ENCODE measurements around the gene EPHA5.

The EPHA5 gene

DNA sequence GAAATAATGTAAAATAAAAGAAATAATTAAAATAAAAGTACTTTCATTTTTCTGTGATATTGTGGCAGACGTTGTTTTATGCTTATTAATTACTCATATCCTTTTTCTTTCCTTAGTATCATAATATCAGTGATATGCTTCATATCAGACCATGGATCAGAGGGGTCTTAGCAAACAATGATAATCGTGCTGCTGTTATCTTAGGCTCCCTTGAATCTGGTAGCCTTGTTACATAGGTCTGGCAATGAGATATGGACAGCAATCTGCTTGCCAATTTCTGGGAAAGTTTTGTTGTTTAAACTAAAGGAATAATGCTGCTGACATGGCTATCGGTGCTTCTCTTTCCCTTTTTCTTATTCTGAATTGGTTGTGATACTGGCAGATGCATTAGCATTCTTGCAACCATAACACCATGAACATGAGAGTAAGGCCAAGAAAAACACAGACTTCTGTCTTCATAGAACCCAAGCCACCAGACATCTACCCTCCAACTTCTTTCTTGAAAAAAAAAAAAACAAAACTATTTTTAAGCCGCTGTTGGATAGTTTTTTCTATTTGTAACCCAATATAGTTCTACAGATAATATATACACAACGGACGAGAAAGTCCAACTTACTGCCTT, 16.4 kb downstream of the EPHA5 start:
- H3K4me3 Mint-ChIP-seq: no peak overlapping the region
- H3K9me3 Mint-ChIP-seq: no peaks in the 10 kb centered on the region
- no peaks in the 10 kb centered on the region for H3K4me1 Mint-ChIP-seq (ENCODE audit: low read depth)
- no peaks in the 10 kb centered on the region for H3K36me3 Mint-ChIP-seq (ENCODE audit: low read depth)
- no peaks in the 10 kb centered on the region for H3K27me3 Mint-ChIP-seq
- H3K27ac Mint-ChIP-seq: no peak overlapping the region

DNA sequence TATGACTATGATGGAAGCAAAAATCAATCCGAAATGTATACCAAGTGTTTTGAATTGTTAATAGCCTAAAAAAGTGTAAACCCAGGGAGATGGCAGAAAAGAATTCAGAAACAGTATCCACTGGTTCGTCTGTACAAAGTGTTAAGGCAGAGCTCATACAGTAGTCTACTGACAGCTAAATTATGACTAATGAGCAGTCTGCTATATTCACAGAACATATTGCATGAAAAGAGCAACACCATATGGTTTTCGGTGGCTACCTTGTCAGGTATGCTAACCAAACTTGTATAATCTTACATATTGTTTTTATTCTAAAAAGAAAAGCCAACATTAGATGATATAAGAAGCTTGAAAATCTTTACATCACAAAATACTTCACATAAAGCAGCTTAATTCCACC, 18.5 kb downstream of the EPHA5 start:
- no peaks in the 10 kb centered on the region for H3K9me3 Mint-ChIP-seq
- no peak overlapping the region for H3K27ac Mint-ChIP-seq
- no peak overlapping the region for H3K4me3 Mint-ChIP-seq
- H3K27me3 Mint-ChIP-seq: no peaks in the 10 kb centered on the region
- no peaks in the 10 kb centered on the region for H3K4me1 Mint-ChIP-seq (ENCODE audit: low read depth)
- no peaks in the 10 kb centered on the region for H3K36me3 Mint-ChIP-seq (ENCODE audit: low read depth)

DNA sequence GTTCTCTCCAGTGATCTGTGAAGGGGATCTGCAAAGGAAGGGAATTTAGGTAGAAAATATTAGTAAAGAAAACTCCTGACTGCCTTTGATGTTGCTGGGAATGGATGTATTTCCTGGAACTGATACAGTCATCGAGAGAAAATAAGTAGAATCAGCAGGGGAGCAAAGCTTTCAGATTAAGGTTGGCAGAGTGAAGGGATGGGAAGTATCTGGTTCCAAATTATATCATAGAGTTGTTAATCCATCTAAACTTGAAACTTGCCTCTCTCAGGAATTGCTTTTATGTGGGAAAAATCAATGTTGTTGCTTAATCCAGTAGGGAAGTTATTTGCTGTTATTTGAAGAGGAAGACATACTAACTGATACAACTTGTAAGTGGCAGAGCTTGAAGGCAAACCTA, 19.3 kb downstream of the EPHA5 start:
- no peaks in the 10 kb centered on the region for H3K27me3 Mint-ChIP-seq
- peaks cover 2% of the 10 kb centered on the region for H3K9me3 Mint-ChIP-seq
- H3K4me3 Mint-ChIP-seq: no peak overlapping the region
- no peak overlapping the region for H3K27ac Mint-ChIP-seq
- H3K4me1 Mint-ChIP-seq (ENCODE audit: low read depth): no peaks in the 10 kb centered on the region
- H3K36me3 Mint-ChIP-seq (ENCODE audit: low read depth): no peaks in the 10 kb centered on the region

DNA sequence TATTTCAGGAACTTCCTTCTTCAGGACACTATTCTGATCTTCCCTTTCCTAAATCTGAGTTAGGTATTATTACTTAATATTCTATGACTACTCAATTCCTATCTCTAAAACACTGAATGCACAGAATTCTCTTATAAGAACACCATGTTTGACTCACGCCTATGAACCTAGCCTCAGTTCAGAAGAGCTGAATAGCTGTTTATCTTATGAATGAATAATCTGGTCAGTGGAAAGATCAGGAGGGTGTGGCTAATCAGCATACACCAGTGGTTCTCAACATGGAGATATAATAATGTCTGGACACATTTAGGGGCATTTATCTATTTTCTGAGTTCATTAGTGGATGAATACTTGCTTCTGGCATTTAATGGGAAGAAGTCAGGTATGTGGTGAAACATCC, 24.2 kb downstream of the EPHA5 start:
- no peak overlapping the region for H3K27ac Mint-ChIP-seq
- no peak overlapping the region for H3K4me3 Mint-ChIP-seq
- no peaks in the 10 kb centered on the region for H3K27me3 Mint-ChIP-seq
- no peaks in the 10 kb centered on the region for H3K36me3 Mint-ChIP-seq (ENCODE audit: low read depth)
- H3K9me3 Mint-ChIP-seq: peaks cover 3% of the 10 kb centered on the region
- H3K4me1 Mint-ChIP-seq (ENCODE audit: low read depth): no peaks in the 10 kb centered on the region

DNA sequence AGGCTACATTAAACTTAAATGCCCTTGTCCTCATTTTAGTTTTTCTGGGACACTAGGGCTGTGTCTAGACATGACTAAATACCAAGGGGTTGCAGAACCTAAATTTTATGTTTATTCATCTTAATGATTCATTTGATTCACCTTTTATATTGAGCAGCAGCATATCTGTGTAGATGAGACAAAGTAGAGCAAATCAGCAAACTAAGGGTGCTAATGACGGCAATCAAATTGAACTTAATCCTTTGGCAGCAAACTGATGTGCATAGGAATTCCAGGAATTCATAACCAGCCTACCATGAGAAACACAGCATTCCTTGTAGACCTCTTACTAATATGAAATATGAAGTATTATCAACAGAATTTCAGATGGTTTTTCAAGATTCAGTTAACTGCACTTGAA, 25.1 kb downstream of the EPHA5 start:
- no peaks in the 10 kb centered on the region for H3K4me1 Mint-ChIP-seq (ENCODE audit: low read depth)
- no peaks in the 10 kb centered on the region for H3K27me3 Mint-ChIP-seq
- H3K4me3 Mint-ChIP-seq: no peak overlapping the region
- H3K9me3 Mint-ChIP-seq: peaks cover 3% of the 10 kb centered on the region
- no peak overlapping the region for H3K27ac Mint-ChIP-seq
- H3K36me3 Mint-ChIP-seq (ENCODE audit: low read depth): no peaks in the 10 kb centered on the region

DNA sequence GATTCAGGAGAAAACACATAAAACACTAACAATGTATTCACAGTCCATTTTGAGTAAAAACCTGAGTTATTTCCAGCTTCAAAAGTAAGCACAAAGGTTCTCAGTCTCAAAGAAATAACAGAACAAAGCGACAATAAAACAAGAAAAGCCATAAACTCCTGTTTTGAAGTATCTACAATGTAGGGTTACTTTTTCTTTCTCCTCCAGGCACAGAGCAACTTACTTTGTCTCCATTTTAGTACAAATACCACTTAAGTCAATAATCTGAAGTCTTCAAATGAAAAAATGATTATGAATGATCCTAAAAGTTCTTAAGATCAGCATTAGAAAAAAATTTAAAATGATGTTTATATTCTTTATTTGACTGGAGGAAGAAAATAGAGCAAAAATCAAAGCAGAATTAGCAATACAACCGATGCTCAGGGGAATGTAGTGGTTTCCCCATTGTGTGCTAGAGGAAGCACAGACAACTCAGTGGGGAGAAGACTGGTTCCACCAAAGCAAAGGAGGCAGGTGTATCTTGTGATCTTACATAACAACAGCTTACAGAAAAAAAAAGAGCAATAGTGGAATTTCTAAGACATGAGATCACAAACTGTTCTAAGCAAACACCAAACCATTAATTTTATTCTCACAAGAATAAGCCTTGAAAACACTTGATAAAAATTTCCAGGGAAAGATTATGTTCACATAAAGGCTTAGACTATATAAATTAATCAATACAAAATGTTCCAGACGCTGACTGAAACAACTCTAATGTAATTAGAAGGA, 35.1 kb downstream of the EPHA5 start:
- Mint-ChIP-seq H3K27ac (no peak overlapping the region), H3K27me3 (no peaks in the 10 kb centered on the region), H3K9me3 (peaks cover 3% of the 10 kb centered on the region), H3K4me1 (ENCODE audit: low read depth) (no peaks in the 10 kb centered on the region), H3K36me3 (ENCODE audit: low read depth) (no peaks in the 10 kb centered on the region), H3K4me3 (no peak overlapping the region)

DNA sequence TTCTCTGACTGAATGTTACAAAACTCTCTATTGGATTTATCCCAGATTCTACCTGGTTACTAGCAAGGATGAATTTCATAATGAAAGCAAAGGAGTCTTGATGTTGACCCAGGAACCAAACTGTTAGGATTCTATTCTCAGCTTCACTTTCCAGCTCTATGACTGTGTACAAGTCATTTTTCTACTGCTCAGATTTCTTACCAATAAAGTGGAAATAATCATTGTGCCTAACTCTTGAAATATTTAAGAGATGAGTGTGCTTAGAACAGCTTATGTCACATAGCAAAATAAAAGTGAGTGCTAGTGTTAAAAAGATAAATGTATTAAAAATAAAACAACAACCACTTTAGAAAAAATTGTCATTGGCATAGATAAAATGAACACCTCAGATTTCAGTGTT, 45.6 kb downstream of the EPHA5 start:
- H3K4me3 Mint-ChIP-seq: no peak overlapping the region
- H3K36me3 Mint-ChIP-seq (ENCODE audit: low read depth): no peaks in the 10 kb centered on the region
- H3K9me3 Mint-ChIP-seq: no peaks in the 10 kb centered on the region
- H3K27me3 Mint-ChIP-seq: no peaks in the 10 kb centered on the region
- H3K27ac Mint-ChIP-seq: no peak overlapping the region
- H3K4me1 Mint-ChIP-seq (ENCODE audit: low read depth): no peaks in the 10 kb centered on the region

DNA sequence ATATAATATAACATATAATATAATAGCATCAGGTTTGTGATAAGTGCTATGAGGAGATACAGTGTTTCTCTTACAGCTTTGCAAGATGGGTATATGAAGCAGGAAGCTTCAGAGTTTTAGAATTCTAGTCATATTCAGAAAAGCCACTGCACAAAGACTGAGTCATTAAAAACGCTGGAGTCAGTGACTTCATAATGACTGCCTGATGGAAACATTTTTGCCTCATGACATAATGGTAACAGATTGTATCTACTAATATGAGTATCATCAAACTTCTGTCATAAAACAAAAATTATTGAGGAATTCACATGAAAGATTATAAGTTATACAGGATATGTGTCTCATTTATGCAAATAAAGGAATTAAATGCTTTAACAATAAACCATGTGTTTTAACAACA, 46.8 kb downstream of the EPHA5 start:
- Mint-ChIP-seq H3K36me3 (ENCODE audit: low read depth) (no peaks in the 10 kb centered on the region), H3K27me3 (no peaks in the 10 kb centered on the region), H3K4me3 (no peak overlapping the region), H3K27ac (no peak overlapping the region), H3K9me3 (no peaks in the 10 kb centered on the region), H3K4me1 (ENCODE audit: low read depth) (no peaks in the 10 kb centered on the region)

DNA sequence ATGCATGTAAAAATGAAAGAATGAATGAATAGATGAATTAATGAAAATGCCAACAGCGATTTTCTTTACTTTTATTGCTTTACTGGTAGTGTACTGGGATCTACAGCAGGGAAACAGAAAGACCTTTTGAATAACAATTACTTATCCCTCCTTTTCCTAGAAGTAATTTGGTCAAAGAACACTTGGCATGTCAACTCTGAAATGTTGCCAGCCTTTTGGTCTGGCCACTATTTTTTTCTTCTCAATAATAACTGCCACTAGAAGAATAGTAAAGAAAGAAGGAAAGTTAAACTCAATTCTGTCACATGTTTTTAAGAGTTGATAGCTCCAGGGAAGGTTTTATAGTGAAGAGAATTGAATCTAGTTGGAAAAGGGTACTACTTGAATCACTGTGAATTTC, 52.9 kb downstream of the EPHA5 start:
- H3K36me3 Mint-ChIP-seq (ENCODE audit: low read depth): no peaks in the 10 kb centered on the region
- peaks cover 4% of the 10 kb centered on the region for H3K9me3 Mint-ChIP-seq
- H3K4me3 Mint-ChIP-seq: no peak overlapping the region
- no peak overlapping the region for H3K27ac Mint-ChIP-seq
- no peaks in the 10 kb centered on the region for H3K4me1 Mint-ChIP-seq (ENCODE audit: low read depth)
- H3K27me3 Mint-ChIP-seq: no peaks in the 10 kb centered on the region

DNA sequence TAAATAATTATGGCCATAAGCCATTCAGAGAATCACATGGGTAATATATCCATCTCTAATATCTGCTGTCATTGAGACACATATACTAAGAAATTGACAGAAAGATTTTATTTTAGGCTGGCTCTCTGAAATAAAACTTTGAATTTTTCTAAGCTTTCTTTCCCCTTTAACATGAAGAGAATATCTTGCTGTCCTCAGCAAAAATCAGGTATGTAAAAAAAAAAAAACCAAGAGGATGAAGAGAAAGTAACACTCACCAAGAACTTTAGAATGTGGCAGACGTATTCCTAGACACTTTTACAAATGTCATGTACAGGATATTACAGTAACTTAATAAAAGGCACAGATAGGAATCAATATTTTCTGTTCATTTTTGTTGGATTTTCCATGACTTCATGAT, 65.8 kb downstream of the EPHA5 start:
- no peaks in the 10 kb centered on the region for H3K36me3 Mint-ChIP-seq (ENCODE audit: low read depth)
- no peaks in the 10 kb centered on the region for H3K4me1 Mint-ChIP-seq (ENCODE audit: low read depth)
- peaks cover 4% of the 10 kb centered on the region for H3K9me3 Mint-ChIP-seq

DNA sequence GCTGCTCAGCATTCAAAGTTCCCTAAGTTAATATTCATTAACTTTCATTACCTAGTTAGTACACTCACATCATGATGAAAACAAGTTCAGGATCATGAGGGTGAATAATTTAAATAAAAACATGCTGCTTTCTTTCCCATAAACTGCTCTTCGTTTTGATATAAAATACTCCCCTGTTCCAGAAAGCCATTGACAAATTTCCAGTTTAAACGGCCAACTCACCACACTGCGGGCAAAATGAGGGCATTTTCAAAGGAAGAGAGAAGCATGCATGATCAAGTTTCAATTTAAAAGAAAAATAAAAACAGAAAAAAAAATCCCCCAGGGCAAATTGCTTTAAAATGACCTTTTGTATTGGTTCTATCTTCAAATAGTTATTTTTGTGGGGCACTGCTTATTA, 69.6 kb downstream of the EPHA5 start:
- Mint-ChIP-seq H3K4me3 (no peak overlapping the region), H3K27ac (no peak overlapping the region), H3K36me3 (ENCODE audit: low read depth) (no peaks in the 10 kb centered on the region), H3K9me3 (peaks cover 8% of the 10 kb centered on the region), H3K4me1 (ENCODE audit: low read depth) (no peaks in the 10 kb centered on the region), H3K27me3 (no peaks in the 10 kb centered on the region)

More for the DNA sequence above, 65.8 kb downstream of the EPHA5 start:
- H3K27me3 Mint-ChIP-seq: no peaks in the 10 kb centered on the region
- H3K4me3 Mint-ChIP-seq: no peak overlapping the region
- no peak overlapping the region for H3K27ac Mint-ChIP-seq

DNA sequence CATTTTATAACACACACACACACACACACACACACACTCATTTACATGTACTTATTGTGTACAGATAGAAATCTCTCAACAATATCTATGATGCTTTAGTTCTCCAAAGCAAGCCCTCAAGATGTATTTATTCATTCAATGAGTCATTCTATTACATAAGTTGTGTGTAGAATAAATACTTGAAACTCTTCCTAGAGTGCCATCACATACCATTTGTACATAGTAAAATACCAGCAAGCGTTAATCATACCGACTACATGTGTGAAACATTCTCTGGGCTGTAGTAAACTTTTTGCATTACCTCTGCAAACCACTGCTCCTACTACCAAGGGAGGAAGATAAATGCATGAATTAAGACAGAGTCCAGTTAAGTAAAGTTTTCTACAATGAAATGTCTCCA, 70.9 kb downstream of the EPHA5 start:
- Mint-ChIP-seq H3K4me3 (no peak overlapping the region), H3K27ac (no peak overlapping the region), H3K27me3 (no peaks in the 10 kb centered on the region), H3K36me3 (ENCODE audit: low read depth) (no peaks in the 10 kb centered on the region), H3K4me1 (ENCODE audit: low read depth) (no peaks in the 10 kb centered on the region), H3K9me3 (peaks cover 5% of the 10 kb centered on the region)

DNA sequence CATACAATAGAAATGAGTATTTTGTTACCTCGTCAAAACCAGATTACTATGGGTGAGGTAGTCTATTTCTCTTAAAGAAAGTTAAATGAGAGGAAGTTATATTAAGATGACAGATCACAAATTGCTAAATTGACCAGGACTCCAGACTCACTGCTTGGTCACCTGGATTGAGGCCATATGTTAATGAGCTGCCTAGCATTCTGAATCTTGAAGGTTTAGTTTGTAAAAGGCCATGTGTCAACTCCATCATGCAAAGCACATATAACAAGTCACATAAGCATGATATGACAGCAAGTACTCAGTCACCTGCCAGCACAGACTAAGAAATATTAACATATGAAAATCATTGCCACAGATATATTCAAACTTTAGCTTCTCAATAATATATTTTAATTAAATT, 72.6 kb downstream of the EPHA5 start:
- Mint-ChIP-seq H3K9me3 (peaks cover 5% of the 10 kb centered on the region), H3K4me3 (no peak overlapping the region), H3K4me1 (ENCODE audit: low read depth) (no peaks in the 10 kb centered on the region), H3K27me3 (no peaks in the 10 kb centered on the region), H3K36me3 (ENCODE audit: low read depth) (no peaks in the 10 kb centered on the region), H3K27ac (no peak overlapping the region)

DNA sequence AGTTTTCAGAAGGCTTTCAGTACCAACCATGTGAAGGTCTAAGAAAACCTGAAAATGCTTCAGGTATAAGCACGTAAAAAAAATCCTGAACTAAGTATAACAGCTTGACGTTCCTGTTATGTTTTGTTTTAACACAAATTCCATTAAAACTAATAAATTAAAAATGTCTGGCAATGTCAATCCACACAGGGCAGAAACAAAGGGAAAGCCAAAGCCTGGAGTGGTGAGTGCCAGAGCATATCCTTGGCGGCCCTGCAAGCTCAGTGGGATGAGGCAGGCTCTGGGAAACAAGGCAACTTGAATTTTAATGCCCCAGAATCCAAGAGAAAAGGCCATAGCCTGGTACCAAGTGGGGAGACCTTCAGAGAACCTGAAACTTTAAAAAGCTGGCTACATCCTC, 78.2 kb downstream of the EPHA5 start:
- H3K27me3 Mint-ChIP-seq: no peaks in the 10 kb centered on the region
- no peak overlapping the region for H3K4me3 Mint-ChIP-seq
- no peaks in the 10 kb centered on the region for H3K4me1 Mint-ChIP-seq (ENCODE audit: low read depth)
- H3K9me3 Mint-ChIP-seq: peaks cover 9% of the 10 kb centered on the region
- no peak overlapping the region for H3K27ac Mint-ChIP-seq
- no peaks in the 10 kb centered on the region for H3K36me3 Mint-ChIP-seq (ENCODE audit: low read depth)

DNA sequence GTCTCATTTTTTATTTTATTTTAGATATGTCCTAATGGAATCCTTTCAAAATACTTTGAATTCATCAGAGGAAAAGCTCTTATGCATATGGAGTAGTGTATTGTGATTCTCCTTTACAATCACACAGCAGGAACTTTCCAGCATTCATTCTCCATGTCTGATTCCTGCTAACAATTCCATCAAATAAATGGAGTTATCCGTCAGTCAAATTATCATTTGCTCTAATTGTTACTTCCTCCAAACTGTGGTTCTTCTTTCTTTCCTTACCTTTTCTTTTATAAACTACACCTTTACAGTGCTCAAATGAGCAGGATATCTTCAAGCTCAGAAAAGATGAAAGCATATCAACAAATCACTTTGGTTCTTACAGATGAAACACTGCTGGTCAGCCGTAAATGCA, 80.4 kb downstream of the EPHA5 start:
- H3K4me1 Mint-ChIP-seq (ENCODE audit: low read depth): no peaks in the 10 kb centered on the region
- H3K4me3 Mint-ChIP-seq: no peak overlapping the region
- H3K27me3 Mint-ChIP-seq: no peaks in the 10 kb centered on the region
- no peaks in the 10 kb centered on the region for H3K36me3 Mint-ChIP-seq (ENCODE audit: low read depth)
- peaks cover 5% of the 10 kb centered on the region for H3K9me3 Mint-ChIP-seq
- H3K27ac Mint-ChIP-seq: no peak overlapping the region

DNA sequence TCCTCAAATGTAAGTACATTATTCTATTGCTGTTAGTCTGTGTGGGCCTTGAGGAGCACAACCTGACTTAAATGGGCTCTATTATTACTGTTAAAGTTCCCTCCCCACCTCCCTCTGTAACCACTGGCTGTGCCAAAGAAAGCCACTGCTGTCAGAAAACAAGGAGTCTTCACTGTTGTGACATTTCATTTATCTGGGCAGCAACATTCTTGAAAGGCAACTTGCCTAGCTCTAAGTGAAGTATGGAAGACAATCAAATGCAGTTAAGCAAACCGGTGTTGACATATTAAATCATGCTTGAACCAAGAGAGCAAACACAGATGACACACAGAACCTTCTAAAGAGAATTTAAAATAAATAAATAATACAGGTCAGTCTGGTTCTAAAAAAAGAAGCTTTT, 81.0 kb downstream of the EPHA5 start:
- Mint-ChIP-seq H3K27ac (no peak overlapping the region), H3K4me3 (no peak overlapping the region), H3K36me3 (ENCODE audit: low read depth) (no peaks in the 10 kb centered on the region), H3K9me3 (peaks cover 5% of the 10 kb centered on the region), H3K27me3 (no peaks in the 10 kb centered on the region), H3K4me1 (ENCODE audit: low read depth) (no peaks in the 10 kb centered on the region)

Measured in stimulated activated naive CD8-positive, alpha-beta T cell treated with anti-CD3 and anti-CD28 coated beads, Interleukin-15, Interleukin-2, amounts not matched to agents 100 ng/mL and 50 ng/mL, for 24 hours (primary cell).